ENCODE data around the gene KCNQ1OT1.

Gene KCNQ1OT1

DNA sequence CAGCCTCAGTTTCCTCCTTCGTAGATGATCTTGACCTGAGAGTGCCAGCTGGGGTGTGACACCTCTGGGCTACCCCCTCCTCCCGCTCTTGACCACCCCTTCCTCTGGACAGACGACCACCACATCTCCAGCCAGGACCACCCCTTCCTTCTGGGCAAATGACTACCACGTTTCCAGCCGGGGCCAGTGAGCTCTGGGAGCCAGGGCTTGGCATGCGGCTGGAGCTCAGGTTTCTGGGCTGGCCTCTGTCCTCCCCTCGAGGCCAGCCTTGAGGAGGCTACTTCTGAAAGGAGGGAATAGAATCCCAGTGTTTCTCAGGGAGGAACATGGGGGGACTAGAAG lies 120.9 kb downstream of the KCNQ1OT1 start:
- no peaks in the 10 kb centered on the region for H3K9me3 ChIP-seq (ENCODE audit: control insufficient read depth in 5 of 5, low read length in 5 of 5)
- H3K4me3 ChIP-seq (ENCODE audit: low read depth in 1 of 5, low read length in 5 of 5): no peak overlapping the region
- peaks cover 0 to 2% (median 0%) of the 10 kb centered on the region in 5 donors for H3K36me3 ChIP-seq (ENCODE audit: control insufficient read depth in 5 of 5, insufficient read depth in 5 of 5, low read length in 5 of 5)
- no peak overlapping the region for H3K9ac ChIP-seq (ENCODE audit: low read length in 5 of 5)
- peaks cover 0 to 31% (median 0%) of the 10 kb centered on the region in 5 donors for H3K4me1 ChIP-seq (ENCODE audit: control insufficient read depth in 5 of 5, insufficient read depth in 5 of 5, low read length in 5 of 5)
- H3K27me3 ChIP-seq (ENCODE audit: control insufficient read depth in 5 of 5, insufficient read depth in 4 of 5, low read length in 5 of 5): no peaks in the 10 kb centered on the region
- H3K27ac ChIP-seq (ENCODE audit: low read depth, low read length): no peak overlapping the region

- no peak overlapping the region for H3K4me3 ChIP-seq (ENCODE audit: low read depth in 1 of 5, low read length in 5 of 5)
- no peaks in the 10 kb centered on the region for H3K9me3 ChIP-seq (ENCODE audit: control insufficient read depth in 5 of 5, low read length in 5 of 5)
- peaks cover 0 to 27% (median 0%) of the 10 kb centered on the region in 5 donors for H3K4me1 ChIP-seq (ENCODE audit: control insufficient read depth in 5 of 5, insufficient read depth in 5 of 5, low read length in 5 of 5)
- no peaks in the 10 kb centered on the region for H3K27me3 ChIP-seq (ENCODE audit: control insufficient read depth in 5 of 5, insufficient read depth in 4 of 5, low read length in 5 of 5)
- H3K36me3 ChIP-seq (ENCODE audit: control insufficient read depth in 5 of 5, insufficient read depth in 5 of 5, low read length in 5 of 5): peaks cover 0 to 2% (median 0%) of the 10 kb centered on the region in 5 donors
- H3K27ac ChIP-seq (ENCODE audit: low read depth, low read length): no peak overlapping the region
- H3K9ac ChIP-seq (ENCODE audit: low read length in 5 of 5): no peak overlapping the region
Measured at GRCh38 chr11:2577991-2578928, 121.5 kb downstream of the KCNQ1OT1 start.

- no peaks in the 10 kb centered on the region for H3K27me3 ChIP-seq (ENCODE audit: control insufficient read depth in 5 of 5, insufficient read depth in 4 of 5, low read length in 5 of 5)
- no peak overlapping the region for H3K27ac ChIP-seq (ENCODE audit: low read depth, low read length)
- no peaks in the 10 kb centered on the region for H3K9me3 ChIP-seq (ENCODE audit: control insufficient read depth in 5 of 5, low read length in 5 of 5)
- no peak overlapping the region for H3K9ac ChIP-seq (ENCODE audit: low read length in 5 of 5)
- H3K36me3 ChIP-seq (ENCODE audit: control insufficient read depth in 5 of 5, insufficient read depth in 5 of 5, low read length in 5 of 5): peaks cover 0 to 4% (median 0%) of the 10 kb centered on the region in 5 donors
- peaks cover 0 to 17% (median 0%) of the 10 kb centered on the region in 5 donors for H3K4me1 ChIP-seq (ENCODE audit: control insufficient read depth in 5 of 5, insufficient read depth in 5 of 5, low read length in 5 of 5)
- H3K4me3 ChIP-seq (ENCODE audit: low read depth in 1 of 5, low read length in 5 of 5): no peak overlapping the region
Measured at GRCh38 chr11:2577031-2577990, 122.5 kb downstream of the KCNQ1OT1 start.

DNA sequence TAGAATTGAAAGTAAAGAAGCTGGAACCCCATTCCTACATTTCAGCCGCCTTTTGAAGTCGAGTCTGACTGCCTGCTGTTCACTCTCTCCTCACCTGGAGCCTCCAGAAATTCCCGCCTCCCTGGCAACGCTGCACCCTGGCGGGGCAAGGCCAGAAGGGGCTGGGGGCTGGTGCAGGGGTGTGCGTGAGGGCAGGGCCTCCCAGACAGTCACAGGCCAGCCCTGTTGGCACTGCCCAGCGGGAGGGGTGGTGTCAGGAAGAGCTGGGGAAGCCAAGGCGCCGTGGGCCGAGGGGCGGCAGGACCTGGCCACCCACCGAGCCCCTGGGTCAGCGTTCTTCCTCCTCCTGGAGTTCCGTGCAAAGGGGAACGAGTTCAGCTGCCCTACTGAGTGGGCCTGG lies 123.2 kb downstream of the KCNQ1OT1 start:
- Histone ChIP-seq H3K9me3 (ENCODE audit: control insufficient read depth in 5 of 5, low read length in 5 of 5) (no peaks in the 10 kb centered on the region), H3K27me3 (ENCODE audit: control insufficient read depth in 5 of 5, insufficient read depth in 4 of 5, low read length in 5 of 5) (no peaks in the 10 kb centered on the region), H3K9ac (ENCODE audit: low read length in 5 of 5) (no peak overlapping the region), H3K27ac (ENCODE audit: low read depth, low read length) (no peak overlapping the region), H3K4me3 (ENCODE audit: low read depth in 1 of 5, low read length in 5 of 5) (no peak overlapping the region), H3K36me3 (ENCODE audit: control insufficient read depth in 5 of 5, insufficient read depth in 5 of 5, low read length in 5 of 5) (peaks cover 0 to 4% (median 0%) of the 10 kb centered on the region in 5 donors), H3K4me1 (ENCODE audit: control insufficient read depth in 5 of 5, insufficient read depth in 5 of 5, low read length in 5 of 5) (peaks cover 0 to 10% (median 0%) of the 10 kb centered on the region in 5 donors)

- Histone ChIP-seq H3K27me3 (ENCODE audit: control insufficient read depth in 5 of 5, insufficient read depth in 4 of 5, low read length in 5 of 5) (no peaks in the 10 kb centered on the region), H3K4me1 (ENCODE audit: control insufficient read depth in 5 of 5, insufficient read depth in 5 of 5, low read length in 5 of 5) (peaks cover 0 to 9% (median 0%) of the 10 kb centered on the region in 5 donors), H3K27ac (ENCODE audit: low read depth, low read length) (no peak overlapping the region), H3K4me3 (ENCODE audit: low read depth in 1 of 5, low read length in 5 of 5) (no peak overlapping the region), H3K9ac (ENCODE audit: low read length in 5 of 5) (no peak overlapping the region), H3K9me3 (ENCODE audit: control insufficient read depth in 5 of 5, low read length in 5 of 5) (no peaks in the 10 kb centered on the region), H3K36me3 (ENCODE audit: control insufficient read depth in 5 of 5, insufficient read depth in 5 of 5, low read length in 5 of 5) (peaks cover 0 to 4% (median 0%) of the 10 kb centered on the region in 5 donors)
Measured at GRCh38 chr11:2576111-2576510, 123.7 kb downstream of the KCNQ1OT1 start.

DNA sequence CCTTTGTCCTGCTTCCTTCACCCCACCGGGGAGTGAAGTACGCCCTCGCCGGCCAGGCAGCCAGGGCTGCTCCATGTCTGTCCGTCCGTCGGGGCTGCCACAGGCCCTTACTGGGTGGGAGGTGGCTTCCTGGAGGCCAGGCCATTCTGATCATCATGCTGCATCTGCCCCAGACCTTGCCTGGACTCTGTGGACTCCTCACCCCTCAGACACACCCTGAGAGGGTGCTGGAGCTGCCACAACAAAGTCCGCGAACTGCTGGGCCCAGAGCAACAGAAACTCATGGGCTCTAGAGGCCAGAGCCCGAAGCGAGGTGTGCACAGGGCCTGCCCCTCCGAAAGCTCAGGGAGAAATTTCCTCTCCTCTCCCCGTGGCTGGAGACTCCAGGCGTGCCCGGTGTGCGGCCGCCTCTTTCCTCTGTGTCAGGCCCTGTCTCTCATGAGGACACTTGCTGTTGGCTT lies 124.2 kb downstream of the KCNQ1OT1 start:
- no peak overlapping the region for H3K27ac ChIP-seq (ENCODE audit: low read depth, low read length)
- H3K27me3 ChIP-seq (ENCODE audit: control insufficient read depth in 5 of 5, insufficient read depth in 4 of 5, low read length in 5 of 5): no peaks in the 10 kb centered on the region
- H3K36me3 ChIP-seq (ENCODE audit: control insufficient read depth in 5 of 5, insufficient read depth in 5 of 5, low read length in 5 of 5): peaks cover 0 to 4% (median 0%) of the 10 kb centered on the region in 5 donors
- no peak overlapping the region for H3K9ac ChIP-seq (ENCODE audit: low read length in 5 of 5)
- no peak overlapping the region for H3K4me3 ChIP-seq (ENCODE audit: low read depth in 1 of 5, low read length in 5 of 5)
- H3K4me1 ChIP-seq (ENCODE audit: control insufficient read depth in 5 of 5, insufficient read depth in 5 of 5, low read length in 5 of 5): peaks cover 0 to 9% (median 0%) of the 10 kb centered on the region in 5 donors
- H3K9me3 ChIP-seq (ENCODE audit: control insufficient read depth in 5 of 5, low read length in 5 of 5): peaks cover 0 to under 1% (median 0%) of the 10 kb centered on the region in 5 donors

GRCh38 chr11:2574553-2575535 lies 125.0 kb downstream of the KCNQ1OT1 start:
- Histone ChIP-seq H3K9me3 (ENCODE audit: control insufficient read depth in 5 of 5, low read length in 5 of 5) (peaks cover 0 to 2% (median 0%) of the 10 kb centered on the region in 5 donors), H3K27ac (ENCODE audit: low read depth, low read length) (no peak overlapping the region), H3K9ac (ENCODE audit: low read length in 5 of 5) (no peak overlapping the region), H3K27me3 (ENCODE audit: control insufficient read depth in 5 of 5, insufficient read depth in 4 of 5, low read length in 5 of 5) (no peaks in the 10 kb centered on the region), H3K4me1 (ENCODE audit: control insufficient read depth in 5 of 5, insufficient read depth in 5 of 5, low read length in 5 of 5) (peaks cover 0 to 9% (median 0%) of the 10 kb centered on the region in 5 donors), H3K36me3 (ENCODE audit: control insufficient read depth in 5 of 5, insufficient read depth in 5 of 5, low read length in 5 of 5) (peaks cover 0 to 4% (median 0%) of the 10 kb centered on the region in 5 donors), H3K4me3 (ENCODE audit: low read depth in 1 of 5, low read length in 5 of 5) (no peak overlapping the region)

- Histone ChIP-seq H3K27ac (ENCODE audit: low read depth, low read length) (no peak overlapping the region), H3K9ac (ENCODE audit: low read length in 5 of 5) (no peak overlapping the region), H3K4me3 (ENCODE audit: low read depth in 1 of 5, low read length in 5 of 5) (no peak overlapping the region), H3K27me3 (ENCODE audit: control insufficient read depth in 5 of 5, insufficient read depth in 4 of 5, low read length in 5 of 5) (no peaks in the 10 kb centered on the region), H3K36me3 (ENCODE audit: control insufficient read depth in 5 of 5, insufficient read depth in 5 of 5, low read length in 5 of 5) (peaks cover 0 to 4% (median 0%) of the 10 kb centered on the region in 5 donors), H3K9me3 (ENCODE audit: control insufficient read depth in 5 of 5, low read length in 5 of 5) (peaks cover 0 to 2% (median 0%) of the 10 kb centered on the region in 5 donors), H3K4me1 (ENCODE audit: control insufficient read depth in 5 of 5, insufficient read depth in 5 of 5, low read length in 5 of 5) (peaks cover 0 to 4% (median 0%) of the 10 kb centered on the region in 5 donors)
Measured at GRCh38 chr11:2574043-2574552, 125.7 kb downstream of the KCNQ1OT1 start.

Data from subcutaneous abdominal adipose tissue (tissue), 5 donors.